ENCODE data around the gene AFF4.

AFF4 gene

DNA sequence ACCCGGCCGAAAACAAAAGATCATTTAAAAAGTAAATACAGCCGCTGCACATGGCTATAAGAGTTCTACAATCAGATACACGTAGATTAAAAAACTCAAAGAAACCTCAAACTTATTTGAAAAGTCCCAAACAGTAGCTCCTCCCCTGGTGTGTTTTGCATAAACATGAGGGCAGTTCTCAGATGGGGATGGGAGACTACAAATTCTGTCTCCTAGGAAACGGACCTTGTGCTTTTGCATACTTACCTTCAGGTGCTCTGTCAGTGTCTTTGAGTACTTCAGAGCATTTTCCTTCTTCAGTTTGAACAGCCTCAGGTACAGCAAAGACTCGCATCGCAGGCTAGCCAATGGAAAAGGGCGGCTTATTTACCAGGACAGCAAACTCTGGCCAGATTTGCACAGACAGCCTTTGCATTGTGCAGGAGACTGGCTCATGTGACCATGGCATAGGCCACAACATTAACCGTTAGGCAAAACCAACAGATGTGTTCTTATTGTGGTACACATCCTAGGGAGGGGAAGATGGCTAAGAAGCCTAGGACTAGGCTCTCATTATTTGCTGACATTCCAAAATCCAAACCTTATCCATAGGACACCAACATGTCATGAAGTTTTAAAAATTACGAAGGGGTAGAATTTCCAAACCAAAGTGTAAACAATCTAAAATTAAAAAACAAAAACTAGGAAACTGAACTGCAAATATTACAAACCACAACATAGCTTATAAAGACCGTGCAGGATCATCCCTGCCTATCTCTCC lies 77.2 kb downstream of the AFF4 start:
- no peaks in the 10 kb centered on the region for H3K4me1 ChIP-seq (ENCODE audit: control insufficient read depth, insufficient read depth, low read length)
- no peaks in the 10 kb centered on the region for H3K9me3 ChIP-seq (ENCODE audit: control insufficient read depth, insufficient read depth, low read depth, low read length)
- no peak overlapping the region for H3K4me3 ChIP-seq (ENCODE audit: low read depth, low read length)
- H3K27ac ChIP-seq (ENCODE audit: low read depth, low read length), result no peak overlapping the region
- no peak overlapping the region for H3K9ac ChIP-seq (ENCODE audit: low read length)
- peaks cover 89% of the 10 kb centered on the region for H3K36me3 ChIP-seq (ENCODE audit: control insufficient read depth, insufficient read depth, low read length)
- no peaks in the 10 kb centered on the region for H3K27me3 ChIP-seq (ENCODE audit: control insufficient read depth, insufficient read depth, low read length)

DNA sequence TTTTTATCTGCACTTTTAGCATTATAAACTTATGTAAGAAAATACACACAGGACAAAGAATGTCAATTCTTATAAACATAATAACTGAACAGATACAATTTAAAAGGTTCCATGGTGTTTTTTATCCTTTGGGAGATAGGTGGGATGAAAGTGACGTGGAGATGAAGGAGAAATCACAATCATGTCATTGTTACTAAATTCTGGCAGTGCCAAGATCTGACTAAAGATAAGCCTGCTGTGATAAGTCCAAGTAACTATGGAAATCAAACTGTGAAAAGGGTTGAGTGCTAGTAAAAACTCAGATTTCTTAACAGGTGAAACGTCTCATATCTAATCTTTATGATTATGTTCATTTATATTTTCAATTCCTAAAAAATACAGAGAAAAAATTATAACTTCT lies 78.9 kb downstream of the AFF4 start:
- no peak overlapping the region for H3K27ac ChIP-seq (ENCODE audit: low read depth, low read length)
- no peak overlapping the region for H3K9ac ChIP-seq (ENCODE audit: low read length)
- peaks cover 95% of the 10 kb centered on the region for H3K36me3 ChIP-seq (ENCODE audit: control insufficient read depth, insufficient read depth, low read length)
- no peak overlapping the region for H3K4me3 ChIP-seq (ENCODE audit: low read depth, low read length)
- no peaks in the 10 kb centered on the region for H3K4me1 ChIP-seq (ENCODE audit: control insufficient read depth, insufficient read depth, low read length)
- no peaks in the 10 kb centered on the region for H3K9me3 ChIP-seq (ENCODE audit: control insufficient read depth, insufficient read depth, low read depth, low read length)
- H3K27me3 ChIP-seq (ENCODE audit: control insufficient read depth, insufficient read depth, low read length), result no peaks in the 10 kb centered on the region

GRCh38 chr5:132883261-132883834 lies 80.1 kb downstream of the AFF4 start:
- Histone ChIP-seq H3K36me3 (ENCODE audit: control insufficient read depth, insufficient read depth, low read length) (peaks cover 96% of the 10 kb centered on the region), H3K27me3 (ENCODE audit: control insufficient read depth, insufficient read depth, low read length) (no peaks in the 10 kb centered on the region), H3K9me3 (ENCODE audit: control insufficient read depth, insufficient read depth, low read depth, low read length) (no peaks in the 10 kb centered on the region), H3K9ac (ENCODE audit: low read length) (no peak overlapping the region), H3K4me1 (ENCODE audit: control insufficient read depth, insufficient read depth, low read length) (no peaks in the 10 kb centered on the region), H3K4me3 (ENCODE audit: low read depth, low read length) (no peak overlapping the region), H3K27ac (ENCODE audit: low read depth, low read length) (no peak overlapping the region)

DNA sequence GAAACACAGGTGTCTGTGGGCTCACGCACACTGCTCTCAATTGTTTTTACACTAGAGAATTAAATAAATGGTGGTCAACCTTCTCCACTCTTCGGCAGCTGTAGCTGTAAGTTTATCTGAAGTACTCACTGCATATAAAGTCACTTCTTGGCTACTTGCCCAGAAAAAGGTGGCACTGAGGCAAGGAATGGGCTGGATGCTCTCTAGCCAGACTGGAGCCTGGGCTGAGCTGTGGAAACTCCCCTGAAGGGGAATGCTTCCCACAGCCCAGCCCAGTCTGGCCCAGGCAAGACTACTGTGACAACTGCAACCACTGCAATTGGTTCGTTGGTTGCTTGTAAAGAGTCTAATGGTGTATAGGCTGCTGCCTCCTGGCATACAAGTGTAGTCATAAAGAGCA lies 85.5 kb downstream of the AFF4 start:
- Histone ChIP-seq H3K36me3 (ENCODE audit: control insufficient read depth, insufficient read depth, low read length) (peaks cover 83% of the 10 kb centered on the region), H3K4me3 (ENCODE audit: low read depth, low read length) (no peak overlapping the region), H3K4me1 (ENCODE audit: control insufficient read depth, insufficient read depth, low read length) (no peaks in the 10 kb centered on the region), H3K27ac (ENCODE audit: low read depth, low read length) (no peak overlapping the region), H3K27me3 (ENCODE audit: control insufficient read depth, insufficient read depth, low read length) (no peaks in the 10 kb centered on the region), H3K9me3 (ENCODE audit: control insufficient read depth, insufficient read depth, low read depth, low read length) (no peaks in the 10 kb centered on the region), H3K9ac (ENCODE audit: low read length) (no peak overlapping the region)

GRCh38 chr5:132877466-132877865 lies 86.0 kb downstream of the AFF4 start:
- Histone ChIP-seq H3K4me3 (ENCODE audit: low read depth, low read length) (no peak overlapping the region), H3K9ac (ENCODE audit: low read length) (no peak overlapping the region), H3K36me3 (ENCODE audit: control insufficient read depth, insufficient read depth, low read length) (peaks cover 78% of the 10 kb centered on the region), H3K4me1 (ENCODE audit: control insufficient read depth, insufficient read depth, low read length) (no peaks in the 10 kb centered on the region), H3K27me3 (ENCODE audit: control insufficient read depth, insufficient read depth, low read length) (no peaks in the 10 kb centered on the region), H3K27ac (ENCODE audit: low read depth, low read length) (no peak overlapping the region), H3K9me3 (ENCODE audit: control insufficient read depth, insufficient read depth, low read depth, low read length) (no peaks in the 10 kb centered on the region)

DNA sequence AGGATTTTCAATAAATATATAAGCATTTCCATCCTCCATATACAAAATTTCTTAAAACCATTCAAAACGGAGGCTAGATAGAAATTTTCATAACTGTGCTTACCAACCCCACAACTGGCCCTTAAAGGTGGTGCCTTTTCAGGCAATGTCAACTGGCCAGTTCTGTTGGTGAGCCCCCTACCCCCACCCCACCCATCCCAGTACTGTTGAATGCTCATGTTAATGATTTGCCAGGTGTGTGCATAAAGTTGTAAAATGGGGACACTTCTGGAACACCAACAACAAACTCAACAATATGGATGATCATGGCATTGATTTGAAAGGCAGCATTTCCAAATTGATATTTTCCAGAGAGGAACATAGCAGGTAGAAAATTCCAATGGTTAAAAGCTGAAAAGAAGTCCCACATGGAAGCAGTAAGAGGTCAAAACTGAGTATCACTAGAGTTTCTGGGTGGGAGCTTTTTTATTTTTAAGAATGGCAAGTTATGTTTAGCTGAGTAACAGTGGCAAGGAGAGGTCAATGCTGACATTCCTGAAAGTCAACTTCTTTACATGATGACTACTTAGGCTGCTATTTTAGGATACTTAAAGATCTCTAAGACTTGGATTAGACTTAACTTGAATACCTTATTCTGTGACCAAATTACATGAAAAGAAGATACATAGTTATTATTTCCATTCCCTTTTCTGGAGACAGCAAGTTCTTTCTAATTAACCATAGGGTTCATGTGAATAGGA lies 87.2 kb downstream of the AFF4 start:
- Histone ChIP-seq H3K27ac (ENCODE audit: low read depth, low read length) (no peak overlapping the region), H3K9ac (ENCODE audit: low read length) (no peak overlapping the region), H3K36me3 (ENCODE audit: control insufficient read depth, insufficient read depth, low read length) (peaks cover 71% of the 10 kb centered on the region), H3K4me1 (ENCODE audit: control insufficient read depth, insufficient read depth, low read length) (no peaks in the 10 kb centered on the region), H3K4me3 (ENCODE audit: low read depth, low read length) (no peak overlapping the region), H3K9me3 (ENCODE audit: control insufficient read depth, insufficient read depth, low read depth, low read length) (no peaks in the 10 kb centered on the region), H3K27me3 (ENCODE audit: control insufficient read depth, insufficient read depth, low read length) (no peaks in the 10 kb centered on the region)

DNA sequence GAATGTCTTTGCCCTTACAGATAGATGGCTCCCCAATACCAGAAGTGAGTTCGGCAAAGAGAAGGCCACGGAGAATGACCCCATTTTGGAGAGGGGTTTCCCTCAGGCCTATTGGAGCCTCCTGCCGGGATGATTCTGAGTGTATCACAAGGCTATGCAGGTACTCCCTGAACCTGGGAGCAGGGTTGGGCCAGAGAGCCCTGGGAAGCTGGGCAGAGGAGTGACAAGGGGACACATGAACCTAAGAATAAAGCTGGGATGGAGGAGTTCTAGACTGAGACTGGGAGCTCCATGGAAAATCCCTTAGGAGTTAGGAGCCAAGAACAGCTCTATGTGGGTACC lies 89.5 kb downstream of the AFF4 start:
- H3K4me3 ChIP-seq (ENCODE audit: low read depth, low read length), result no peak overlapping the region
- H3K9me3 ChIP-seq (ENCODE audit: control insufficient read depth, insufficient read depth, low read depth, low read length), result no peaks in the 10 kb centered on the region
- no peak overlapping the region for H3K9ac ChIP-seq (ENCODE audit: low read length)
- H3K27me3 ChIP-seq (ENCODE audit: control insufficient read depth, insufficient read depth, low read length), result no peaks in the 10 kb centered on the region
- peaks cover 60% of the 10 kb centered on the region for H3K36me3 ChIP-seq (ENCODE audit: control insufficient read depth, insufficient read depth, low read length)
- H3K27ac ChIP-seq (ENCODE audit: low read depth, low read length), result no peak overlapping the region
- no peaks in the 10 kb centered on the region for H3K4me1 ChIP-seq (ENCODE audit: control insufficient read depth, insufficient read depth, low read length)

GRCh38 chr5:132873119-132873929 lies 90.1 kb downstream of the AFF4 start, which contains the start of gene LEAP2:
Gene LEAP2, plus strand, starts transcription at chr5:132873668. Its CDS starts 27 bp downstream, at chr5:132873695.
- no peak within 1 kb of the TSS for H3K9ac ChIP-seq (ENCODE audit: low read length)
- no peak within 1 kb of the TSS for H3K4me3 ChIP-seq (ENCODE audit: low read depth, low read length)
- H3K36me3 ChIP-seq (ENCODE audit: control insufficient read depth, insufficient read depth, low read length), result peaks cover 60% of the 10 kb centered on the region
- H3K27ac ChIP-seq (ENCODE audit: low read depth, low read length), result no peak within 1 kb of the TSS
- no peaks in the 10 kb centered on the region for H3K9me3 ChIP-seq (ENCODE audit: control insufficient read depth, insufficient read depth, low read depth, low read length)
- H3K4me1 ChIP-seq (ENCODE audit: control insufficient read depth, insufficient read depth, low read length), result no peaks in the 10 kb centered on the region
- no peaks in the 10 kb centered on the region for H3K27me3 ChIP-seq (ENCODE audit: control insufficient read depth, insufficient read depth, low read length)

GRCh38 chr5:132872788-132873118 lies 90.7 kb downstream of the AFF4 start:
- no peak overlapping the region for H3K9ac ChIP-seq (ENCODE audit: low read length)
- no peak overlapping the region for H3K27ac ChIP-seq (ENCODE audit: low read depth, low read length)
- H3K4me1 ChIP-seq (ENCODE audit: control insufficient read depth, insufficient read depth, low read length), result no peaks in the 10 kb centered on the region
- H3K4me3 ChIP-seq (ENCODE audit: low read depth, low read length), result no peak overlapping the region
- H3K9me3 ChIP-seq (ENCODE audit: control insufficient read depth, insufficient read depth, low read depth, low read length), result no peaks in the 10 kb centered on the region
- H3K27me3 ChIP-seq (ENCODE audit: control insufficient read depth, insufficient read depth, low read length), result no peaks in the 10 kb centered on the region
- H3K36me3 ChIP-seq (ENCODE audit: control insufficient read depth, insufficient read depth, low read length), result peaks cover 60% of the 10 kb centered on the region

GRCh38 chr5:132871459-132872284 lies 91.8 kb downstream of the AFF4 start:
- Histone ChIP-seq H3K4me1 (ENCODE audit: control insufficient read depth, insufficient read depth, low read length) (no peaks in the 10 kb centered on the region), H3K27ac (ENCODE audit: low read depth, low read length) (no peak overlapping the region), H3K27me3 (ENCODE audit: control insufficient read depth, insufficient read depth, low read length) (no peaks in the 10 kb centered on the region), H3K4me3 (ENCODE audit: low read depth, low read length) (no peak overlapping the region), H3K36me3 (ENCODE audit: control insufficient read depth, insufficient read depth, low read length) (peaks cover 53% of the 10 kb centered on the region), H3K9ac (ENCODE audit: low read length) (no peak overlapping the region), H3K9me3 (ENCODE audit: control insufficient read depth, insufficient read depth, low read depth, low read length) (no peaks in the 10 kb centered on the region)
